ENCODE data around the gene TEX52.
"Not testable (repeated sequence)": the region's sequence is repeated elsewhere in the genome, so short reads cannot be mapped to it uniquely, and the experiment has no call there.

Gene TEX52

GRCh38 chr12:2863402-2863801, 6.6 kb upstream of the TEX52 start:
- DNase-seq, result not testable (repeated sequence)

- DNase-seq, result no peak
Measured at GRCh38 chr12:2862876-2863275, 6.0 kb upstream of the TEX52 start.

- DNase-seq, result no peak
Measured at GRCh38 chr12:2860170-2860569, 3.3 kb upstream of the TEX52 start.

GRCh38 chr12:2858944-2859421, 2.1 kb upstream of the TEX52 start:
- no peak for DNase-seq

DNA sequence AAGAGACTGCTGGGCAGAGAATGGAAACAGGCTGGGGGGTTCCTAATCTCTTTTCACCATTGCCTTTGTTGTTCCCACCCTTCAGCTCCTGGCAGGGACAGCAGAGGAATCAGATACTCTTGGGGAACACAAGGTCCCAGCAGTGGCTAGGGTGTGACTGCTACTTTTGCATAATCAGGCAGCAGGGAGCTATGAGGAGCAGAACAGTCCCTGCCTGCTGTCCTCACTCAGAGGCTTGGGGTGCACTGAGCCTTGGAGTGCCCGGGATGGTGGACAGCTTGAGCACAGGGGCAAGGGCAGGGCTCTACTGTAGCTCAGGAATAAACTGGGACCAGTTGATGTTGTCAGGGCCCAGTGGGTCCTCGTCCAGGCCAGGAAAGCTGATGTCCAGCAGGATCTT, 1.5 kb upstream of the TEX52 start:
- DNase-seq, result no peak

DNA sequence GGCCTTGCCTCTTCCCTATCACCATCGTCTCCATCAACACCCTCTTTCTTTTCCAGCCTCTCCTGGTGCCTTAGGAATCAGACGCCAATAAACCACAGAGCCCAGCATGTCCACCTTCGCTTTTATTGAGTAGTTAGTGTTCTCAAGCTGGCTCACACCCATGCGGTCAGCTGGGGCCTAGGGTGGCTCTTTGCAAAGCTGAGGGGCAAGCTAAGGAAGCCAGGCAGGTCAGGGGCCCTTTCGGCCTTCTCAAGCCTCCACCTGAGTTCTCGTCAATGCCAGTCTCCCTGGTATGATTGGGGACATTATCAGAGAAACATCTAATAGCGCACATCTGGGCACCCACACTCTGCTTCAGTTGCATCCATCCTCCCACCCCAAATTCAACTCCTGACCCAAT, 737 bp upstream of the TEX52 start:
- DNase-seq, result no peak

DNA sequence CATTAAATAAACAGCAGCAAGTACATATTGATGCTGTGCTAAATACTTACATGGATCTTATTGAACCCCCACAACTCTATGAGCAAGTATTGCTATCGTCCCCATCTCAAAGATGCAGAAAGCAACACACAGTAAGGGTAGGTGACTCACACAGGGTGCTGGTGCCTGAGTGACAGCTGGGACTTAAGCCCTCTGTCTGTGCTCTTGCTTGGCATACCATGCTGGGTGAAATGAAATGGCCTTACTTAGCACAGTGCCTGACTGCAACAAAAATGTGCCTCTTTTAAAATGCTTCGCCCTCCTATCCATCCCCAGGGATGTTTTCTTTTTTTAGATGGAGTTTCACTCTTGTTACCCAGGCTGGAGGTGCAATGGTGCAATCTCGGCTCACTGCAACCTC, 788 bp downstream of the TEX52 start:
- no peak for DNase-seq

GRCh38 chr12:2855546-2855945, 1.3 kb downstream of the TEX52 start:
- DNase-seq, result no peak

- DNase-seq, result no peak
Measured at GRCh38 chr12:2854669-2855453, 2.0 kb downstream of the TEX52 start.

GRCh38 chr12:2853626-2854025, 3.2 kb downstream of the TEX52 start:
- DNase-seq, result peak; percentile 44

- no peak for DNase-seq
Measured at GRCh38 chr12:2851931-2852330, 4.9 kb downstream of the TEX52 start.

GRCh38 chr12:2845280-2845679, 11.6 kb downstream of the TEX52 start:
- no peak for DNase-seq

DNA sequence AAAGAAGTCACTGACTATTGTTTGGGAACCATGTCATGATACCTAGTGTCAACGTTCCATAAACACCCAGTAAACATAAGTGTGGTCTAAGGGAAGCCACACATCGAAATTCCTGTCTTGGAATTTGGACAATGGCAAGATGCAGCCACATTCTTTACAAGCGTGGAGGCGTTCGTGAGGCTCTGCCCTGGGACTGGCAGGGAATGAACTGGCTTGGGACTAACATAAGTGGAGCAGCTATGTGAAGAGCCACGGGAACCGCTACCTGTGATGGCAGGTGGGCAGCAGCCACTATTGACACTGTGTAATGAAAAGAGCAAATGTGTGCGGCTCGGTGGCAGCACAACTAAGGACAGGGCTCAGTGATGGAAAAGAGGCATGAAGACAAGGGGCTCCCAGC, 12.1 kb downstream of the TEX52 start:
- DNase-seq, result no peak

- DNase-seq, result no peak
Measured at GRCh38 chr12:2842948-2843347, 13.9 kb downstream of the TEX52 start.

GRCh38 chr12:2841056-2841650, 15.7 kb downstream of the TEX52 start:
- no peak for DNase-seq

GRCh38 chr12:2836574-2836973, 20.3 kb downstream of the TEX52 start:
- no peak for DNase-seq

GRCh38 chr12:2835691-2836403, 21.0 kb downstream of the TEX52 start:
- DNase-seq, result no peak

DNA sequence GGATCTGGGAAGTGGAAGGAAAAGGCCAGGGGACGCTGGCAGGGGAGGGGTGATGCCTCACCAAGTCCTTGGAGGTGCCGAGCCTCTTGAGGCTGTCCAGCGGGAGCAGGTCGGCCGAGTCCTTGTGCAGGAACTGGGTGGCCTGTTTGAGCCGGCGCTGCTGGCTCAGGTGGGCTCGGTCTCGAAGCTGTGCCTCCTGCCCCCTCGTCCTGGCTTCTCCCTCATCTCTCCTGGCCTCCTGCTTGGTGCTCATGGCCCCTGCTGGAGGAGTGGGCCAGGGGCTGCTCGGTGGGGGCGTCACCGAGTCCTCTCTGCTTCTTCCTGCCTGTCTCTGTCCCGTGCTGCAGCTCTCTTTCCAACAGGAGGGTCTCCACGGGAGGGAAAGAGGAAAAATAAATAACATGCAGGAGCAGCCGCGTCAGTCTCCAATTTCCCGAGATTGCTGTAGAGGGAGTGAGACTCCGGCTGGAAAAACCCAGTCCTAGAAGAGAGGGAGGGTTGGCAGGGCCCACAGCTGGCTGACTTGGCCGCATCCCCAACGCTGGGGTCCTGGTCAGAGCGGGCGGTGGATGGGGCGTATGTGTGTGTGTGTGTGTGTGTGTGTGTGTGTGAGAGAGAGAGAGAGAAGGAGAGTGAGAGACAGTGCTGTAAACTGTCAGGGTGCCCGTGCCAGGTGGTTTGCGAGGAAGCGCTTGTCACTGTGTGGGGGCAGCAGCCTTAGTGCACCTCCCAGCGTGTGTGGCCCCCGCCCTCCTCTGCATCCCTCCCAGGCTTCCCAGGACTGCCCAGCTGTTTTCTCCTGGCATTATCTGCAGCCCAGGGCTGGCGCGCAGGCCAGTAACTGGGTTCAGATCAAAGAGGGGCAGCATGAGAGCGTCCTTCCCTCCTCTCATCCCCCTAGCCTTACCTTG, 22.0 kb downstream of the TEX52 start, which contains the start of gene NRIP2:
Gene NRIP2, minus strand, starts transcription at position 455 of the 911 bp plus-strand sequence. Its CDS starts 52 bp downstream, at position 403.
- DNase-seq, result no peak

- DNase-seq, result no peak
Measured at GRCh38 chr12:2833810-2834209, 23.0 kb downstream of the TEX52 start.

- no peak for DNase-seq
Measured at GRCh38 chr12:2833327-2833726, 23.5 kb downstream of the TEX52 start.

- no peak for DNase-seq
Measured at GRCh38 chr12:2832550-2833127, 24.2 kb downstream of the TEX52 start.

GRCh38 chr12:2829275-2829674, 27.6 kb downstream of the TEX52 start:
- DNase-seq, result no peak
